Stimulated activated CD4-positive, alpha-beta T cell treated with anti-CD3 and anti-CD28 coated beads, Interleukin-12 subunit alpha, Interleukin-12 subunit beta, amount 100 ng/mL, for 24 hours (primary cell): ENCODE data around the gene RPL3.

Source experiments
- DNase-seq, 2 experiments: peaks; one replicate each; pipeline ENCODE4 v3.0.0-alpha.2; 2020; ENCODE audit warnings: low read depth in 2 of 2

The RPL3 gene

DNA sequence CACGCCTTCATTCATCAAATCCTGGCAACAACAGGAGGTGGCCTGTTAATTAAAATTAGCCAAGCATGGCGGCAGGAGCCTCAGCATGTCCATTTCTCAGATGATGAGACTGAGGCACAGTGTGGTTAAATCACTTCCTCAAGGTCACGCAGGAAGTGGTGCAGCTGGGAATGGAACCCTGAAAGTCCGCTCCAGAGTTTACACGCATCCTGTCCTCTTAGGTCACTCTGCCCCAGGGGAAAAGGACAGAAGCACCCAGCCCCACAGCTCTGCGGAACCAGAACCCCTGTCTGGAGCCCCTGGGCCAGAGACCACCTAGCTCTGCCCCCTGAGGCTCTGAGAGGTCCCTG, 19.6 kb downstream of the RPL3 start:
- DNase-seq, result no peak

DNA sequence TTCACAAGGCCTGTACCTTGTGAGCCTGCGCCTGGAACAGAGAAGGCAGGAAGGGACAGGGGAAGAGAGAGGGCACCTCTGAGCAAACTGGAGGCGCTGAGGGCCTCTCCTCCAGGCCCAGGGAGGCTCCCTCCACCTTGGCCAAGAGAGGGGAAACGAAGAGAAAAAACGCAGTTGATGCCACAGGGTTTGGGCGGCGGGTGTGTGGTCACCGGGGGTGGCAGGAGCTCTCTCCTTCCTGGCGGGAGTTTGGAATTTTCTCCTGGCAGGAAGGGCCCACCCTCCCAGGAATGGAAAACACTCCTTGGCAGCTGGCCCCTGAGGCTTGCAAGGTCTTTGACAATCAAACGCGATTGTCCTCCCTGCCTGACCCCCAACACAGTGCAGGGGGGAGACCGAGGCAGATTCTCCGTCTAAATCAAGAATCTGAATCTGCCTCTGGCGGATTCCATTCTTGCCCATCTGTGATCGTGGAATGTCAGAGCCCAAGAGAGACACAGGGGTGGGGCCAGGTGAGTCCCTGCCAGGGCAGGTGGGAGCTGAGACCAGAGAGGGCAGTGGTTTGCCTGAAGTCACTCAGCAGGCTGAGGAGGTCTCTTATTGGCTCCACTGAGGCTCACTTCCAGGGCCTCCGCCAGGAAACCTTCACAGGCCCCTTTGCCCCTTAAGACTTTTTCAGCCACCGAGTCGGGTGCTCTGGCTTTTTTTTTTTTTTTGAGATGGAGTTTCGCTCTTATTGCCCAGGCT, 21.0 kb downstream of the RPL3 start:
- DNase-seq, result no peak

DNA sequence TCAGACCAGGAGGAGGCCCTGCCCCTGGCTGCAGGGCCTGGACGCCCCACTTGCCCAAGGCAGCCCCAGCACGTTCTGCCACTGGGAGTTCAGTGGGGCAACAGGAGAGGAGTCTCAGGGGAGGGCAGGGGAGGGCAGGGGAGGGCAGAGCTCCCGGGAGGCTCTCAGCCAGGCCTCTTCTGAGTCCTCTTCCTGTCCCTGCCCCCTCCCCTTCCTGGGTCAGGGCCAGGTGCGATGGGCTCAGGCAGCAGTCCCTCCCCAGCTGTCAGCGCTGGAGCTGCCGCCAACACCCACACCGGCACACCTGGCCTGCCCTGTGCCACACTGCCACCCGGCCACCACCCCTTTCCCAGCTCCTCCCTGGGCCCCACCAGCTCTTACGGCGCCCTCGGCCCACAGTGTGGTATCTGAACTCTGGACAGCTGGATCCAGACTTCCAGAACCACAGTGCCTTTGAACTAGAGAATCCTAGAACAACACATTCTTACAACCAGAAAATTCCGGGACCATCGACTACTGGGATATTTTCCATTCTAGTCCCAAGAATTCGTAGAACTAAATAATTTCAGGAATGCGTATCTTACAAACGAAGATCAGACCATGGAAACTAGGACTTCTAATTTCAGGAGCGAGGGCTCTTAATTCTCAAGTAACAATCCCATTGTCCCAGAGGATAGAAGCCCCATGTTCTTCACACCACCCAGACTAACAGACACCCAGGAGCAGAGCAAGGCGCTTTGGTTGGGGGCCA, 21.8 kb downstream of the RPL3 start:
- no peak for DNase-seq

DNA sequence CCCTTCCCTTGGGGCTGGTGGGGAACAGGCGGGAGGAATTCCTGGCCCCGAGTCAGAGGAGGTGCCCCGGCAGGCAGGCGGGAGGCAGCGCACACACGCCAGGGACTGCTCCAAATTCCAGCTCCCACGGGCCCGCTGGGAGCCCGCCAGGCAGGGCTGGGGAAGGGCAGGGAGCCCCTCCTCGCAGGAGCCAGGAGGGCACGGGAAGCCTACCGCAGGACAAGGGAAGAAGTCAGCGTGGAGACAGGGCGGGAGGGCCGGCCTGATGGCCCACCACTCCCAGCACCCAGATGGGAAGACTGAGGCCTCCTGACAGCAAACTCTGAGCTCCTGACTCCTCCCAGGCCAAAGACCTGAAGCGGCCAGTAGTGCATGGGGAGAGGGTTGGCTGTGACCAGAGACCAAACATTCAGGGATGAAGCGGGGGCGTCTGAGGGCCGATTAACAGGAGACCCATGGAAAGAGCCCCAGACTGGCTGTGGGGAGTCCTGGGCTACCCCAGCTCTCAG, 22.4 kb downstream of the RPL3 start:
- no peak for DNase-seq

- DNase-seq, result no peak
These were observed 22.9 kb downstream of the RPL3 start for GRCh38 chr22:39296535-39296934.

DNA sequence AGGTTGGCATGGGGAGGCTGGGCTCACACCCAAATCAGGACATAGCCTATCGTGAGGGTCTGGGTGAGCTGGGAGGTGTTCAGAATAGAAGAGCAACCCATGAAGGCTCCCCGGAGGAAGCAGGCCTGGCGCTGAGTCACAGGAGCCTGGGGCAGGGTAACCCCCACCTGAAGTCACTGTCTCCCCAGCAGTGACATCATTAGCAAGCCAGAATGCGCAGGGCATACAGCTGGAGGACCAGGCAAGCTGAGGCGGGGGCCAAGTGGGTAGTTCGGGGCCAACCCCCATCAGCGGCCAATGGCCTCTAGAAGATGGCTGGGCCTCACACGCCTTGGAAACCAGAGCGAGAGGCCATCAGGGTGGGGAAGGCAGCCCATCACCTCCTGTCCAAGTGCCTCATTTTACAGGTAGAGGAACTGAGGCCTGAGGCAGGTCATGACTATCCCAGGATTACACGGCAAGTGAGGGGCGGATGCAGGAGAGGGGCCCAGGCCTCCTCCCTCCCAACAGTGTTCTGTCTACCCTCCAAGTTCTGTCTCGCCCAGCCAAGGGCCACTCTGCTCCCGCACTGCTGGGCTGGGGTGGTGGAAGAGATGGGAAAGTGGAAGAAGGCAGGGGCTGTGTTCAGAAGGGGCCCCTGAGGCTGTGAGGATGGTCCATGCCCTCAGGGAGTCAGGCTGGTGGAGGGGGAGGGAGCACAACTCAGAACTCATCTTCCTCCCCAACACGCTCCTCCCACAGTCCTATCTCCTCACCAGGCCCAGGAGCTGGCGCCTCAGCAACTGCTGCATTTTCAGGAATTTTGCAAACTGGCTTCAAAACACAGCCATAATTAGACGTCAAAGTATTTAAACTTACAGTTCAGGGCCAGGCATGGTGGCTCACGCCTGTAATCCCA, 24.6 kb downstream of the RPL3 start:
- DNase-seq, result no peak

DNA sequence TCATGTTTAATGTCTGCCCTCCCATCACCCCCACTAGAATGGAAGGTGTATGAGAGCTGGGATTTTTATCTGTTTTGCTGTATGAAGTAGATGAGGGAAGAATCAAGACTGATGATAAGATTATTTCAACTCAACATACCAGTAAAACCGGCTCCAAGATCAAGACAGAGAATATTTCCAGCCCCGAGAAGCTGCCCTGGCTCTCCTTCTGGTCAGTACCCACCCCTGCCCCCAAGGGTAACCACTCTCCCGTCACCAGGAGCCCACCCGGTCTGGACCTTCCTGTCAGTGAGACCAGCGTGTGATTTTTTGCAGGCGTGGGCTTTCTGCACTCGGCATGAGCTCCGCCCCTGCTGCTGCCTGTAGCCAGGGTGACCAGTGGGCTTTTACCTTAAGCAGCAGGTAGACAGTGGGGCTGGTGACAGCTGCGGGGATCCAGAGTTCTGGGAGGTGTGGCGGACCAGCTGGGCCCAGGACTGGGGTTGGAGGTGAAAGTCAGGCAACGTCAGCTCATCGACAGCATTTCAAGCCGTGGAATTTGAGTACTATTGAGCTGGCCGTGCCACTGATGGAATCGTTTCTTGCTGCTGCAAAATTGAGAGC, 25.6 kb downstream of the RPL3 start:
- DNase-seq, result no peak

- DNase-seq, result no peak
These were observed 26.8 kb downstream of the RPL3 start for GRCh38 chr22:39292561-39293074.

DNA sequence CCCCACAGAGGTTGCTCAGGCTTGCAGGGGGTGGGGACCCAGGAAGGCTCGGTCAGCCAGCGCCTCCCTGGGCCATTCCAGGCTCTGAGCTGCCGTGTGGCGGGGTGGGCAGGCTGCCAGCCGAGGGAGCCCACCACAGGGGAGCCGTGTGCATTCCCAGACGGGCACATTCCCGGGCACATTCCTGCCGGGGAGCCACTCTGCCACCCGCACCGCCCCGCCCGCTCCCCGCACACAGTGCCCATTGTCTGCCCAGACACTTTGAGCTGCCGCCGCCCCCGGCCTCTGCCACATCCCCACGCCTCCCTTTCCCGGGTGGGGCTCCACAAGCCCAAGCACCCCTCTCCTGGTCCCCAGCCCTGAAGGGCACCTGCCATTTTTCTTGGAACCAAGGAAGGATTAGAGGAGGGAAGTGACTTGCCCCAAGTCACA, 27.4 kb downstream of the RPL3 start:
- DNase-seq, result no peak

DNA sequence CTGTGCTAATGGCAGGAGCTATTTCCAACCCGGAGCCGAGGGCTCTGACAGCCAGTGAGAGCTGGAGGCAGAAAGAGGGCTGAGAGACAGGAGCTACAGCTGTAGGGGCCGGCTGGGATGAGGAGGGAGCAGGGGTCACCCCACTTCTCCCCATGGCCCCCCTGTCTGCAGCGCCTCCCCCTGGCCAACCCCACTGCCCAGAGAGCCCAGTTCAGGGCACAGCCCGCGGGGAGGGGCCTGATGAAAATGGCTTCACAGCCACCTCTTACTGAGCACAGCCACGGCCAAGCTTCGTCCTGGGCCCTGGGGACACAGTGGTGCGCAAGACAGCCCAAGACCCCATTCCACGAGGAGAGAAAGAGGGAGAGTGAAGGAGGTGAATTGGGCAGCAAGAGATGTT, 27.9 kb downstream of the RPL3 start:
- no peak for DNase-seq

- DNase-seq, result no peak
These were observed 28.7 kb downstream of the RPL3 start for GRCh38 chr22:39290724-39291161.

DNA sequence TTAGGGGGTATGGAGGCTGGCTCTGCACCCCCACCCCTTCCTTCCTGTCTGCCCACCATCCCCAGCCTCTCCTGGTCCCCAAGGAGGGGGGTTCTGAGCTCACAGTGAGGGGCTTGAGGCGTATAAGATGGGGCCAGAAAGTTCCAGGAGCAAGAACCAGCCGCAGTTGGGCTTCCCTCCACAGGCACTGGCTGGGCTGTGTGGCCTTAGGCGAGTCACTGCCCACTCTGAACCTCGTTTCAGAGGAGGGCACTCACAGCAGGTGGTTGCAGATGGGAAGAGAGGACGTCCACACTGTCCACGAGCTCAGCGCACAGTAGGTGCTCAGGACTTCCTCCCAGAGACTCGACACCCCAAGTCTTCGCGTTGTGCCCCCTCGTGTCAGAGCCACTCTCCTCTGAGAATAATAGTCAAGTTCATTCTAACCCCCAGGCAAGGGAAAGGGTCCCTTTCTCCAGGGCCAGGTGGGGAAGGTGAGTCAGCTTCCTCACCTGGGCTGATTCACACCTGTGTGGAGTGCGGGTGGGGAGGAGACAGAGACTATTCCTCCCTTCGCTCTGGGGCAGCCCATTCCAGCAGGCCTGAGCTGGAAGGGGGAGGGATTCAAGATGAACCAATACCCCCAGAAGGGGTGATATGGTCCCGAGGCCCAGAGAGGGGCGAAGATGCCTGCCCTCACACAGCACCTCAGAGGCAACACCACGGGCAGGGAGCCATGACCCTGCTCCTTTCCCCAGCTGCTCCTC, 29.3 kb downstream of the RPL3 start:
- no peak for DNase-seq

- no peak for DNase-seq
These were observed 29.9 kb downstream of the RPL3 start for GRCh38 chr22:39289533-39289932.

DNA sequence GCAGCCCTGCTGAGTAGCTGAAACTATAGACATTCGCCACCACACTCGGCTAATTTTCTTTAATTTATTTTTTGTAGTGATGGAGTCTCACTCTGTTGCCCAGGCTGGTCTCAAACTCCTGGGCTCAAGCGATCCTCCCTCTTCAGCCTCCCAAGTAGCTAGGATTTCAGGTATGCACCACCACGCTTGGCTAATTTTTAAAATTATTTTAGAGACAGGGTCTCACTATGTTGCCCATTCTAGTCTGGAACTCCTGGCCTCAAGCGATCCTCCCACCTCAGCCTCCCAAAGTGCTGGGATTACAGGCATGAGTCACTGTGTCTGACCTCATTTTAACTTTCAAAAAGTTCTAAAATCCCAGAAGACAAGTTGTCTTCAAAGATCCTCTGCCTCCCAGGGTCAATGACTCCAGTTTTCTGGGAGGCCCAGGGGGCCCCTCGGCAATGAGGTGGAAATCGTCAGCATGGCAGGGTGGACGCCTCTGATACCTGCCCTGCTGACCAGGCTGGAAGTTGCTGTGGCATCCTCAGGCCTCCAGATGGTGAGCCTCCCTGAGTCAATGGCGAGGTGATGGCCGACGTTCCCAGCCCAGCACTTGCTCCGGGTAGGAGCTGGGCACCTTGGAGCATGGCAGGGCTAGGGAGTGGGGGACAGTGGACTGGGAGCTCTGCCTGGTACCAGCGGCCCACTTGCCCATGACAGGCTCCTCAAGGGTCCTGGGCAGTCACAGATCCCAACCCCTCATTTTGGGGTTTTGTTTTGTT, 31.1 kb downstream of the RPL3 start:
- no peak for DNase-seq

DNA sequence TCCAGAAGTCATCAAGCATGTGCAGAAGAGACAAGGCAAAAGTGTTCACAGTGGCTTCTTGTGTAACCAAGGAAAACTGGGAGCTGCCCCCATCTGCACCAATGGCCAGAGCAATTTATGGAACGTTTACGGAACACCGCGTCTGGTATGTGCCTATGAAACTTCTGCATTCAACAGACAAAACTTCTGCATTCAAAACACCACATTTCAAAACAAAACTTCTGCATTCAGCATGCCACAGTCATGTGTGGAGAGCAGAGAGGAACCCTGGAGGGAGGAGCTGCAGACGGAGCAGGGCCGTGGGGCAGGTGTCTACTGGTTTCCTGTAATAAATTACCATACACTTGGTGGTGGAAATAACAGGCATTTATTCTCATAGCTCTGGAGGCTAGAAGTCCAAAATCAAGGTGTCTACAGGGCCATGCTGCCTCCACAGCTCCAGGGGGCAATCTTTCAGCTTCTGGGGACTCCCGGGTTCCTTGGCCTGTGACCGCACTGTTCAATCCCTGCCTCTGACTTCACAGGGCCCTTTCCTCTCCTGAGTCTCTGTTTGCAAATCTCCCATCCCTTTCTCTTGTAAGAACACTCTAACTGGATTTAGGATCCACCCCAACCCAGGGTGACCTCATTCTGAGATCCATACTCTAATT, 32.2 kb downstream of the RPL3 start:
- no peak for DNase-seq

DNA sequence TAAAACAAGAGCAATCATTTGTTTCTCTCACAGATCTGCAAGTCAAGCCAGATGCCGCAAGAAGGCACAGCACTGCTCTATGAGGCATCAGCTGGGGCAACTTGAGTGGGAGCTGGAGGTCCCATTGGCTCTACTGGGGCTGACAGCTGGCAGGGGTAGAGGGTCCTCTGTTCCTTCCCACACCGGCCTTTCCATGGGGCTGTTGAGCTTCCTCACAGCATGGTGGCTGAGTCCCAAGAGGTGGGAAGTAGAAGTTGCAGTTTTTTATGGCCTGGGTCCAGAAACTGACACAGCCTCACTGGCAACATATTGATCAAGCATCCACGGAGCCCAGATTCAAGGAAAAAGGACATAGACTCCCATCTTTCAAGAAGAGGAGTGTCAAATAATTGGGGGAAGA, 34.4 kb downstream of the RPL3 start:
- DNase-seq, result no peak

DNA sequence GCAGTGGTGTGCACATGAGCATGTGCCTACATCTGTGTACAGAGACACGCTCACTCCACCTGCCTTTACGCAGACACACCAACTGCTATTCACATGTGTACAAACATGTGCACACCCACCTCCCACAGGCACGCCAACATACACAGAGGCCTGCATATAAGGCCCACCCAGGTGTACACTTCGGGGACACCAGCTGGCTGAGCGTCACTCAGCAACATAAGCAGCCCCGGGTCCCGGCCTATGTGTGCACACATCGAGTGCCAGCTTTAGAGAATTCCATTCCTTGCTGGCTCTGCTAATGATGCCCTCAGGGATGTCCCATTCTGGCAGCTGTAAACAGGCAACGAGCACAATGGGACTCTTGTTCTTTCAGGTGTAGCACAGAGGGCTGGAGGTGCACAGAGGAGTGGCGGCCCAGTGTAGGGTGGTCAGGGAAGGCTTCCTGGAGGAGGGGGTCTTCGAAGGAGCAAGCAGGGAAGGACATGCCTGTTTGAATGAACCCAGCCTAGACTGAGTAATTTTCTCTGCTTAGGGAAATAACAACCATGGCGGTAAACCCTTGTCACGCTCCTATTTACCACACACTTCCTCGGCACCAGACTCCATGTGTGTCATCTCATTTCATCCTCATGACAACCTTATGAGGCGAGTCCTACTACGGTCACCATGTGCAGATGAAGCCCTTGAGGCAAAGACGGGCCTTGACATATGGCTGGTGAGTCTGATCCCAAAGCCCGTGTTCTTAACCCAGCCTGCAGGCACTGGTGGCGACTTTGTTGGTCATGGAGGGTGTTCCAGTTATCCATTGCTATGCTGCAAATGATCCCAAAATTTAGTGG, 35.1 kb downstream of the RPL3 start:
- no peak for DNase-seq

- DNase-seq, result no peak
These were observed 35.9 kb downstream of the RPL3 start for GRCh38 chr22:39283322-39284141.
